GM19328 (cell line): Measurements from ENCODE around the gene RIMBP2.

Experiments used
- ATAC-seq: cut with Tn5 transposase; IDR thresholded peaks from one replicate; pipeline ENCODE4 v1.9.1; 2021; ENCODE audit warnings: mild to moderate bottlenecking, moderate library complexity; ENCODE audit not compliant: unreplicated experiment

RIMBP2 gene

GRCh38 chr12:130555628-130556485 lies 160.2 kb downstream of the RIMBP2 start:
- no peak for ATAC-seq

DNA sequence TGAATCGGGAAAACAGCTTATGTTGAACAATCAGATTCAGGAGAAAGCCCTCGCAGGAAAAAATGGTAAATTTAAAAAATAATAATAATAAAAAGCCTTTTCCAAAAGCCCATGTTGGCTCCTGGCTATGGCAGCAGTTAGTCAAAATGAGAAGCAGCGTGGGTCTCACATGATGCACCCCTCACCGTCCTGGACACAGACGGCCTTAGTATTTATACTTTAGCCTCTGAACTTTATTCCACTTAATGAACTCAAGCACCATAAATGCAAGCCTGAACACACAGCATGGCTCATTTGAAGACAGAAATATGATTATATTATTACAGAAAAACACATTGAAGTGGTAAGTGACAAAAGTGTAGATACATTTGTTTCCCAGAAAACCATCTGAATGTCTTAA lies 160.9 kb downstream of the RIMBP2 start:
- ATAC-seq, result no peak

DNA sequence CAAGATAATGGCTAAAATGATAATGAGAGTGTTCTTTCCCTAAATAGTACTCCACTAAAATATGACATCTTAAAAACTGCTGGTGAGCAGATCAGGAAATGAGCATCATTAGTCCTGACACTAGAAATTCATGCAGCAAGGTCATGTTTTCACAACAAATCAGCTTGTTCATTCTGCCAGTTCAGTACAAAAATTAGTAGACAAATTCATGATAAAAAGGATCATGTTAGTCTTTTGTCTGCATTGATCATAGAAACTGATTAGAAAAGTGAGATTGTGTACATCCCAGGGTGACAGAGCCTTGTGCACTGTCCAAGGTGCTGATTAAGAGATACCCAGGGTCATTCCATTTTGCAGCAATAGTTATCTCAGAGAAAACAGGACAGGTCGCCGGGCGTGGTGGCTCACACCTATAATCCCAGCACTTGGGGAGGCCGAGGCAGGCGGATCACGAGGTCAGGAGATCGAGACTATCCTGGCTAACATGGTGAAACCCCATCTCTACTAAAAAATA lies 163.6 kb downstream of the RIMBP2 start:
- ATAC-seq, result no peak

DNA sequence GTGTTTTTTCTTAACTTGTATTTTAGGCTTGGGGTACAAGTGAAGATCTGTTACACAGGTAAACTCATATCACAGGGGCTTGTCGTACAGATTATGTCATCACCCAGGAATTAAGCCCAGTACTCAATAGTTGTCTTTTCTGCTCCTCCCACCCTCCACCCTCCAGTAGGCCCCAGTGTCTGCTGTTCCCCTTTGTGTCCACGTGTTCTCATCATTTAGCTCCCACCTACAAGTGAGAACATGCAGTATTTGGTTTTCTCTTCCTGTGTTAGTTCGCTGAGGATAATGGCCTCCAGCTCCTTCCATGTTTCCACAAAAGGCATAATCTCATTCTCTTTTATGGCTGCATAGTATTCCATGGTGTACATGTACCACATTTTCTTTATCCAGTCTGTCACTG lies 166.7 kb downstream of the RIMBP2 start:
- no peak for ATAC-seq

DNA sequence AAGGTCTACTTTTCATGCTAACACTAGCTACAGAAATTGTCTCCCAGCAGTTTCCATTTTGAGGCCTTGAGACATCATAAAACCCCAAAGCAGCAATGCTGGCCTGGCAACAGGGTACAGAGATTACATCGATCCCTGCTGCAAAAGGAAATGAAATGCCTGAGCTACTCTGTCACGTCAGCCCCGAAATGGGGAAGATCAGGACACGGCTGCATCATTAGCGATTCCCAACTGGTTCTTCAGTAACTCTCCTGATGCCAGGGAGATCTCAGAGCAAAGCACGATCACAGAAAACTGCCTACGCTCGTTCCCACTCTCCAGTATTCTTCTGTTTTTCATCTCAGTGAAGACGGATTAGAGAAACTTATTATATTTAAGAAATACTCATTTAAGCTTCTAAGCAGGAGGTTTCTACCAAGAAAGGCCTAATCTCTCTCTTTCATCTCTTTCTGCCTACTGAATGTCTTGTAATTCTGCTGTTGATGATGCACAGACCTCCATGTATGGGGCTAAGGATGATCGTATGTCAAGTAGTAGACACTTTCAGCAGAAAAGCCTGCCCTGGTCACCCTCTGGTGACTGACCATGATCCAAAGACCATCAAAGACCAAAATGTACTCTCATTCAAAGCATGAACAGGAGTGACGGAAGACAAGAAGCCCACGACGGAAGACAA lies 168.5 kb downstream of the RIMBP2 start:
- ATAC-seq, result no peak

DNA sequence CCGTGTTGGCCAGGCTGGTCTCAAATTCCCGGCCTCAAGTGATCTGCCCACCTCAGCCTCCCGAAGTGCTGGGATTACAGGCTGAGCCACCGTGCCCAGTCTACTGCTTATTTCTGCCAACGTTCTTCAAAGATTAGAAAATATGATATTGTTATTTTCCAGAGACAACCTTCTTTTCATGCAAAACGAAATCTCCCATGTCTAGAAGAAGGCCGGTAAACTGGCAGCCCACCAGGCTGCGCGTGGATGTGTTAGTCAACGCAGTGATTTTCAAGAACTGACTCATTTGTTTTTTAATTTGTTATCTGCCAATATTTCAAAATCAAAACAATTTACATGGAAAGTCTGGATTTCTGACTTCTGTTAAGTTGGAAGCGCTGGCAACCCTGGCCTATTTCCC lies 169.6 kb downstream of the RIMBP2 start:
- no peak for ATAC-seq

DNA sequence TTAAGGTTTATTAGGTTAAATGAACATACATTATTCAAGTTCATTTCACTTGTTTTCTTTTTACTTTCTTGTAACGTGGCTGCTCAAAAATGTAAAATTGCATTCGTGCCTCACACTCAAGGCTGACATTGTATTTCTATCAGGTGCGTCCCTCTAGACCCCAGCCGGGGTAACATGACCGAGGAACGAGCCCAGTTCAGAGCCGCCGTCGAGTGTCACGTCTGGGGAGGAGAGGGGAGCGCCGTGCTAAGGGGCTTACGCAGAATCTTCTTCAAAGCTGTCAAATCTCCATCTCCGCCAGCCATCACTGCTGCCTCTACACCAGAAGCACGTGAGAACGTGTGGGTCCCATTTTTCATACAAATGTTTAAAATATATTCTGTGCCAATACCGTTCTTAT lies 170.6 kb downstream of the RIMBP2 start:
- no peak for ATAC-seq

DNA sequence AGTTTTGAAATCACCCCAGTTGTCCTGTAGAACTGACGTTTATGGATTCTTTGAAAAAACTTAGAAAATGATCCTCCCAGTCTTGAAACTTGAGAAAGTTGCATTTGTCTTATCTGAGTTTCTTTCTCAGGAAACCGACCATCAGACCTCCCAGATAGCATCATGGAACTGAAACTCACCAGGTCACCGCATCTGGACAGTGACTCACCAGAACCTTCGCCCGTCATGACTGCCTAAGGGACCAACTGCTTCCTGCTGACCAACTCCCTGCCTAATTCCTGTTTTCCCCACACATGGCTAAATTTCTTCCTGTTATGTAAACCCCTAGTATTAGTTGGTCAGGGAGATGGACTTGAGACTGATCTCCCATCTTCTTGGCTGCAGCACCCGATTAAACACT lies 175.7 kb downstream of the RIMBP2 start:
- no peak for ATAC-seq

GRCh38 chr12:130538343-130539095 lies 177.6 kb downstream of the RIMBP2 start:
- no peak for ATAC-seq

DNA sequence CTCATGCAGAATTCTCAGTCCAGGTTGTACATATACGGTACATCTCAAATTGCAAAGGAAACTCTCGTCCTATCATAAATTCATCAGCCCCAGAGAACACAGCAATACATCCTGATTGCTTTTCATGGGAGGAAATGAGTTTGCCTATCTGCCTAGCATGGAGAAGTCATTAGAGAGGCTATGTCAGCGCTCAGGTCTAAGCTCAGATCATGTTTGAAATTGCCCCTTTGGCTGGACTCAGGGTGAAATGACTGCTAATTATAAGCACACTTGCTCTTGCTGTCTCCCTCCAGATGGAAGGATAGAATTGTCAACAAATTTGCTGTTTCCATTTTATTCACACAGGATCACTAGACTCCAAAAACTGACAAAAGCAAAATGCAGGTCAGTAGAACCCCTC lies 178.4 kb downstream of the RIMBP2 start:
- ATAC-seq, result no peak

DNA sequence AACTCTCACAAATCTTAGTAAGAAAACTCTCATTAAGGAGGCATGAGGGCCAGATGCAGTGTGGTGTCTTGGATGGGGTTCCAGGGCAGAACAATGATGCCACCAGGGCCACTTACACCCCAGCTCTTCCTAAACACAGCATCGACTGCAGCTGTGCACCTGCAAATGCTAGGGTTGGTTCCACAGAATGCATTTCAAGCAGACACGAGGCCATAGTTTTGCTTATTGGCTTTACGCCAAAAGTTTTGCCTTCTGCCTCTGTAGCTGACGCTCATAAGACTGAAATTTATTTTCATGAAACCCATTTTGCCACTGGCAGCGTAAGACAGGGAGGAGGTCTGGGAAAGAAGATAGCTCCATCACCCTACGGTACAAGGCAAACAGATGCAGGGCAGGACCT lies 179.0 kb downstream of the RIMBP2 start:
- ATAC-seq, result no peak

DNA sequence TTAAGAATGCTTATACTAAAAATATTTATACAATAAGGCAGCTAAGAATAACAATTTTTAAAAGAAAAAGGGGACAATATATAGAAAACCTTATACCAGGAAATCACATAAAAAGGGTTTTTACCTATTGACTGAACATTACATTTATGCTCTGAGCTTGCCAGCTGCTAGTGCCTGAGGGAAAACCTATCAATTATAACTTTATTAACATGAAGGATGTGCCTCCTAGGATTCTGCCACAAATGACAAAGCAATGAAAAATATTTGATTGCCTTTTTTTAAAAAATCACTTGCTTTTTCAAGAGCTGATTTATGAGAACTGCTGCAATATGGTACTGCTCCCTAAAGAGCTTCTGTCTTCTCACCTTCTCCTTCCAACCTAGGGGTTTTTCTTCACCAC lies 185.7 kb downstream of the RIMBP2 start:
- no peak for ATAC-seq

GRCh38 chr12:130529781-130530180 lies 186.3 kb downstream of the RIMBP2 start:
- no peak for ATAC-seq

DNA sequence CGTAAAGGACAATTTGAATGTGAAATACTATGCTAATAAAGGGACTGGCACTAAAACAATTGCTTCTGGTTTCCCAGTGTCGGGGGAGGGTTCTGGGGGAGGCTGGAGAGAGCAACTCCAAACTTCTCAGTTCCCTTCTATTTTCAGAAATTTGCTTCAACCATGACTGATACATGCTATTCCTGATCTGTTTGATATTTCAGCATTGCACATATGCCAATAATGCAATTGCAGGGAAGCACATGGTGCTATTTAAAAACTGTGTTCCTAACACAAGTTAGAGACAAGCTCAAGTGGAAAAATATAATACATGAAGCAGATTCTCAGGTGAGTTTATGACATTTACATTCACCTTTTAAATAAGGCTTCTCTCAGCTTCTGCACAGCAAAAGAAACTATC lies 188.9 kb downstream of the RIMBP2 start:
- no peak for ATAC-seq

GRCh38 chr12:130526813-130527212 lies 189.3 kb downstream of the RIMBP2 start:
- ATAC-seq, result no peak

GRCh38 chr12:130525384-130526172 lies 190.5 kb downstream of the RIMBP2 start:
- no peak for ATAC-seq

- no peak for ATAC-seq
Measured at GRCh38 chr12:130524759-130525158, 191.3 kb downstream of the RIMBP2 start.

DNA sequence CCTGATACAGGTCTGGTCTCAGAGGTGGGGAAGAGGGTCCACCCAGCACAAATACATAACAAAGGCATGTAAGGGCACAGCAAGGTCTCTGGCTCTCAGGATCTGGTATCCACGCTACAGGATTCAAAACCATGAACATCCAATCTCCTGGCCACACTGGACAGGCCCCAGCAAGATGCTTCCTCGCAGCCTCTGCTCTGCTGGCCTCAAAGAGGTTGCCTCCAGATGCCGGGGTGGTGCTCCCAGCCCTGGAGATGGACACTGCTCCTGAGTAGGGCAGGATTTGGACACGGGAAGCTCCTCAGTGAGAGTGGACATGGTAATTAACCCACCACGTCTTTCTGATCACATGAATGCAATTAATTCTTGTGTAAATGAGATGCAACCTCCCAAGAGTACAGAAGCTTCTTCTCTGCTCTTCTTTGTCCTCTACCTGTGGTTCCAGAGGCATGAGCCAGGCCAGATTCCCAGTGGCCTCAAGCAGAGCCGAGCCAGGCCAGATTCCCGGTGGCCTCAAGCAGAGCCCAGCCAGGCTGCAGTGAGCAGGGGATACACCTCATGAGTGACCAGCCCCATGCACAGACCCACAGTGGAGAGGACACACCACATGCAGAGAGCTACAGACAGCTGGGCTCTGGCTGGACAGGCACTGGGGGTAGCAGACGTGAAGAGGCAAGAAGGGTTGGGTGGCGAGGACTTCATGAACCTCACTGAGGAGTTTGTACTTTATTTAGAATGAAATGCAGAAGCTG lies 192.1 kb downstream of the RIMBP2 start:
- ATAC-seq, result no peak

DNA sequence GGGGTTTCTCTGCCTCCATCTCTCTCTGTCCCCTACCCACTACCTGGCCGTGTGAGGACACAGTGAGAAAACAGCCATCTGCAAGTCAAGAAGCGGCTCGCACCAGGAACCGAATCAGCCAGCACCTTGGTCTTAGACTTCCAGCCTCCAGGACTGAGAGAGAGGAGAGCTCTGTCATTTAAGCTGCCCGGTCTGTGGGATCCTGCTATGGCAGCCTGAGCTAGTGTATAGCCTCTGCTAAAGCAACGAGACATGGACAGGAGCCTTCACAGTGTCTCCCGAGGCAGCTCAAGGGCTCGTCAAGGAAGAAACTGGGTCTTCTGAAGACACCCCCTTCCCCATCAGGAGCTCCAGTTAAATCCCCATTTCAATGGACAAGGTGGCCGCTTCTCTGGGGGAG lies 192.9 kb downstream of the RIMBP2 start:
- no peak for ATAC-seq

- ATAC-seq, result no peak
Measured at GRCh38 chr12:130522244-130522834, 193.8 kb downstream of the RIMBP2 start.
